ENCODE results near the gene DMRTC2.
"Not testable (repeated sequence)": the region's sequence is repeated elsewhere in the genome, so short reads cannot be mapped to it uniquely, and the experiment has no call there.

The DMRTC2 gene

DNA sequence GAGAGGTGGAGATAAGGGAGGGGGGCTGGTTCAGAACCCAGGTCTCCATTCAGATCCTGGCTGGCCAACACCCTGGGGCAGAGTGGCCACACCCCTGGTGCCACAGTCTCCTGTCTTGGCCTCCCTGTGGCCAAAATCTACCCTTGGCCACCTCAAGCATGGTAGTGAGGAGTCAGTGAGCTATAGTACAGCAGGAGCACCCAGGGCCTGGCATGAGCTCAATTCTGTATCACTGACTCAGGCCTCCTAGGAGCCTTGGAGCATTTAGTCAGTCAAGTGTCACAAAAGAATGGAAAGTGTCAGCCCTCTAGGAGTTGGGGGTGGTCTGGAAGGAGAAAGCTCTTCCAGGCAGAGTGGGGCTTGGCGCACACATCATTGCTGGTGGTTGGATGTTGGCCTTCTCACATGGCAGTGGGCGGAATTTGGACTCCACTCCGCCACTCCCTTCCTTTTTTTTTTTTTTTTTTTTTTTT lies 25.6 kb downstream of the DMRTC2 start:
- Histone ChIP-seq H3K36me3 (ENCODE audit: insufficient read depth) (peaks cover 19% of the 10 kb centered on the region; the same call in 1 of the 2 replicates), H3K27ac (peak overlapping the region; percentile 19; the same call in 1 of the 2 replicates), H3K79me2 (ENCODE audit: insufficient read depth, low read depth) (peaks cover 32% of the 10 kb centered on the region), H2AFZ (ENCODE audit: low read depth) (no peak overlapping the region), H3K9ac (no peak overlapping the region), H3K4me2 (peak overlapping the region; percentile 49; the same call in 1 of the 2 replicates), H3K4me1 (ENCODE audit: low read depth, poor library complexity, severe bottlenecking) (peaks cover 79% of the 10 kb centered on the region), H3K27me3 (ENCODE audit: insufficient read depth, low read depth) (no peaks in the 10 kb centered on the region), H3K4me3 (IDR thresholded peaks at IDR 0.05; ENCODE audit: insufficient read depth, low read depth, low read length) (no peak overlapping the region), H4K20me1 (ENCODE audit: insufficient read depth) (peaks cover 20% of the 10 kb centered on the region)
- TF ChIP-seq, protein P1, sequence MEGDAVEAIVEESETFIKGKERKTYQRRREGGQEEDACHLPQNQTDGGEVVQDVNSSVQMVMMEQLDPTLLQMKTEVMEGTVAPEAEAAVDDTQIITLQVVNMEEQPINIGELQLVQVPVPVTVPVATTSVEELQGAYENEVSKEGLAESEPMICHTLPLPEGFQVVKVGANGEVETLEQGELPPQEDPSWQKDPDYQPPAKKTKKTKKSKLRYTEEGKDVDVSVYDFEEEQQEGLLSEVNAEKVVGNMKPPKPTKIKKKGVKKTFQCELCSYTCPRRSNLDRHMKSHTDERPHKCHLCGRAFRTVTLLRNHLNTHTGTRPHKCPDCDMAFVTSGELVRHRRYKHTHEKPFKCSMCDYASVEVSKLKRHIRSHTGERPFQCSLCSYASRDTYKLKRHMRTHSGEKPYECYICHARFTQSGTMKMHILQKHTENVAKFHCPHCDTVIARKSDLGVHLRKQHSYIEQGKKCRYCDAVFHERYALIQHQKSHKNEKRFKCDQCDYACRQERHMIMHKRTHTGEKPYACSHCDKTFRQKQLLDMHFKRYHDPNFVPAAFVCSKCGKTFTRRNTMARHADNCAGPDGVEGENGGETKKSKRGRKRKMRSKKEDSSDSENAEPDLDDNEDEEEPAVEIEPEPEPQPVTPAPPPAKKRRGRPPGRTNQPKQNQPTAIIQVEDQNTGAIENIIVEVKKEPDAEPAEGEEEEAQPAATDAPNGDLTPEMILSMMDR (conservative IDR thresholded peaks at IDR 0.05; ENCODE audit: low read depth, low read length) = no peak

DNA sequence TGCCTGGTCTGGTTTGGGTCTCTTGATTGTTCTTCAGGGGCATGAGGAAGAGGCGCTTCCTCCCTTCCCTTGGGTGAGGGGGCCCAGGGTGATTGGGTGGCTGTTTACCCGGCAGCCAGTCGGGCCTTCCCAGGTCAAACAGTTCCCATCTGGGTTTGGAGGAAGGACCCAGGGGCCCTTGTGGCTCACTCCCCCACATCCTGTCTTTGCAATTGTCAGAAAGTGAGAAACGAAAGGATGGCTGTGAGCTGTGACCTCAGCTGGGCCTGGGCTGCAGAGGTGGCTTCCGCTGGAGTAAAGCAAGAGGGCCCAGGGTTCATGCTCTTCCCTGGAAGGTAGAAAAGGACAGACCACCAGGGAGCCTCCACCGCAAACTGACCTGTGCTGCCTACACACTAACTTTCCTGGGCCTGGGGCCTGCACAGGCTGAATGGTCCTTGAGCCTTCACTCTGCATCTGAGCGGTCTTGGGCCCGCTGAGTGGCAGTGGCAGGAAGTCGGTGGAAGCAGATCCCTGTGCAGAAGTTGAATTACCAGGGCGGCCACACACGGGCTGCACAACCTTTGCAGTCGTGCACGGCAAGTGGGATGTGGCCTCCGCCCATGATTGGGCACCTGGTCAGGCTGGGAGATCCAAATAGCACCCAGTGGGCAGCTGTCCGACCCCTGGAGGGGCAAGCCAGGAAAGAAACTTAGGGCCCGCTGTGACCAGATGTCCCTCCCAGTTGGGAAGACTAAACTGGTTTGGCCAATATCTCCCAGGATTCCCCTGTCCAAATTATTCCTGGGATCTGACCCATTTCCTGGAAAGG lies 26.9 kb downstream of the DMRTC2 start:
- Histone ChIP-seq H3K9ac (no peak overlapping the region), H3K27ac (peak overlapping the region; percentile 35; the same call in 1 of the 2 replicates), H3K4me2 (peak overlapping the region; percentile 42; the same call in 1 of the 2 replicates), H3K4me1 (ENCODE audit: low read depth, poor library complexity, severe bottlenecking) (peaks cover 72% of the 10 kb centered on the region), H2AFZ (ENCODE audit: low read depth) (no peak overlapping the region), H3K4me3 (IDR thresholded peaks at IDR 0.05; ENCODE audit: insufficient read depth, low read depth, low read length) (no peak overlapping the region), H3K27me3 (ENCODE audit: insufficient read depth, low read depth) (no peaks in the 10 kb centered on the region), H3K36me3 (ENCODE audit: insufficient read depth) (peaks cover 14% of the 10 kb centered on the region; the same call in 1 of the 2 replicates), H3K79me2 (ENCODE audit: insufficient read depth, low read depth) (peaks cover 18% of the 10 kb centered on the region; the same call in 1 of the 2 replicates), H4K20me1 (ENCODE audit: insufficient read depth) (peaks cover 20% of the 10 kb centered on the region)
- TF ChIP-seq, protein P1 (conservative IDR thresholded peaks at IDR 0.05; ENCODE audit: low read depth, low read length) = no peak

DNA sequence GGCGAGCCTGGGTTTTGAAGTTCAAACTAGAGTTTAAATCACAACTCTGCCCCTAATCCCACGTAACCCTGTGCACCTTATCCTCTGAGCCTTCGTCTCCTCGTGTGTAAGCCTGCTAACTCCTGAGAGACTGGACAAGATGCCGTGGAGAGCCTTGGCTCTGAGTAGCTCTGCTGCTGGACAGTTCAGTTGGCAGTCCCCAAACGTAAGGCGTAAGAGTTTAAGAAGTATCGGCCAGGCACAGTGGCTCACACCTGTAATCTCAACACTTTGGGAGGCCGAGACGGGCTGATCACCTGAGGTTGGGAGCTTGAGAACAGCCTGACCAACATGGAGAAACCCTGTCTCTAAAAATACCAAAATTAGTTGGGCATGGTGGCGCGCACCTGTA lies 27.5 kb downstream of the DMRTC2 start:
- peaks cover 72% of the 10 kb centered on the region for H3K4me1 ChIP-seq (ENCODE audit: low read depth, poor library complexity, severe bottlenecking)
- peaks cover 14% of the 10 kb centered on the region; the same call in 1 of the 2 replicates for H3K36me3 ChIP-seq (ENCODE audit: insufficient read depth)
- peaks cover 12% of the 10 kb centered on the region; the same call in 1 of the 2 replicates for H3K79me2 ChIP-seq (ENCODE audit: insufficient read depth, low read depth)
- TF ChIP-seq, protein P1 (conservative IDR thresholded peaks at IDR 0.05; ENCODE audit: low read depth, low read length) = no peak
- no peak overlapping the region for H3K4me2 ChIP-seq
- no peak overlapping the region for H3K4me3 ChIP-seq (IDR thresholded peaks at IDR 0.05; ENCODE audit: insufficient read depth, low read depth, low read length)
- H3K9ac ChIP-seq = no peak overlapping the region
- H3K27me3 ChIP-seq (ENCODE audit: insufficient read depth, low read depth) = no peaks in the 10 kb centered on the region
- H4K20me1 ChIP-seq (ENCODE audit: insufficient read depth) = peaks cover 20% of the 10 kb centered on the region
- H3K27ac ChIP-seq = no peak overlapping the region; the same call in 1 of the 2 replicates
- no peak overlapping the region for H2AFZ ChIP-seq (ENCODE audit: low read depth)

DNA sequence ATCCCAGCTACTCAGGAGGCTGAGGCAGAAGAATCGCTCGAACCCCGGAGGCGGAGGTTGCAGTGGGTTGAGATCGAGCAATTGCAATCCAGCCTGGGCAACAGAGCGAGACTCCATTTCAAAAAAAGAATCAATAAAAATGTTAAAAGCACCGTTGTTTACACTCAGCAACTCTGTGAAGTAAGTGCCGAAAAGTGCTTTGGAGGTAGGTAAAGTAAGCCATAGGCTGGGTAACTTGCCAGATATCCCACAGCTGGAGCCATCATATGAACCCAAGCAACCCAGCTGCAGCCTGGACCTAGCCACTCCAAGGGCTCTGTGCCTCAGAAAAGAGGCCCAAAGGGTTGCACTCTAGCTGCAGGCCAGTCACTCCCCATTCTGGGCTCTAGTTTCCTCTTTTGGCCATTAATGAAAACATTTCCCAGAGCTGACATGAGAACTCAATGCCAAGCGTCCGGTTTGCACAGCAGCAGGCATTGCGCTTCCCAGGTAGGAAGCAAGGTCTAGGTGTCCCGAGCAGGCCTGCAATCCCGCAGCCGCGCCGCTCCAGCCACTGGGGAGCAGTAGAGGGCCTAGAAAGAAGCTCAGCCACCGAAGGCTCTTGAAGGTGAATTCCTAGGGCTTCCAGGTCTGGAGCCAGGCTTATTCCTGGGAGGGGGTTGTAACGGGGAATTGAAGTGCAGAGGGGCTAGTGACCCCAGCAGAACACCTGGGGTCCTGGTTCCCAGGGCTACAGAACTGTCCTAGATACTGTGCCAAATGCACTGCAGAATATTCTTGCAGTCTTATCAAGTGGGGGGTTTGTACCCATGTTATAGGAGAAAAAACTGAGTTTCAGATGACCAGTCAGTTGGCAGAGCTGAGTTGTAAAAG lies 28.2 kb downstream of the DMRTC2 start:
- Histone ChIP-seq H3K9ac (no peak overlapping the region), H3K36me3 (ENCODE audit: insufficient read depth) (peaks cover 14% of the 10 kb centered on the region; the same call in 1 of the 2 replicates), H3K79me2 (ENCODE audit: insufficient read depth, low read depth) (peaks cover 6% of the 10 kb centered on the region; the same call in 1 of the 2 replicates), H2AFZ (ENCODE audit: low read depth) (no peak overlapping the region), H3K4me2 (no peak overlapping the region), H4K20me1 (ENCODE audit: insufficient read depth) (peaks cover 16% of the 10 kb centered on the region), H3K4me1 (ENCODE audit: low read depth, poor library complexity, severe bottlenecking) (peaks cover 70% of the 10 kb centered on the region), H3K27ac (no peak overlapping the region), H3K27me3 (ENCODE audit: insufficient read depth, low read depth) (no peaks in the 10 kb centered on the region), H3K4me3 (IDR thresholded peaks at IDR 0.05; ENCODE audit: insufficient read depth, low read depth, low read length) (no peak overlapping the region)
- TF ChIP-seq, protein P1 (conservative IDR thresholded peaks at IDR 0.05; ENCODE audit: low read depth, low read length) = peak; percentile 71

DNA sequence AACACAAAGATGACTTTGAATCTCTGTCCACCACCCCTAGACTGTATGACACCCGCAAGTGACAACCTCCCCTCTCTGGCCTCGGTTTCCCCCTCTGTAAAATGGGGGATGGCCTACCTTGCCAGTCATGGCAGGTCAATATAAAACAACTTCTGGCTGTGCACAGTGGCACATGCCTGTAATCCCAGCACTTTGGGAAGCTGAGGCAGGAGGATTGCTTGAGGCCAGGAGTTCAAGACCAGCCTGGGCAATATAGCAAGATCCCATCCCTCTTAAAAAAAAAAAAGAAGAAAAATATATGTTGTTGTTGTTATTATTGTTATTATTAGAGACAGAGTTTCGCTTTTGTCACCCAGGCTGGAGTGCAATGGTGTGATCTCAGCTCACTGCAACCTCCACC lies 31.1 kb downstream of the DMRTC2 start:
- not testable (repeated sequence) for H3K4me2 ChIP-seq; H3K9ac ChIP-seq; H3K79me2 ChIP-seq (ENCODE audit: insufficient read depth, low read depth); H3K27me3 ChIP-seq (ENCODE audit: insufficient read depth, low read depth); H3K36me3 ChIP-seq (ENCODE audit: insufficient read depth); H2AFZ ChIP-seq (ENCODE audit: low read depth); H4K20me1 ChIP-seq (ENCODE audit: insufficient read depth); H3K27ac ChIP-seq; H3K4me3 ChIP-seq (IDR thresholded peaks at IDR 0.05; ENCODE audit: insufficient read depth, low read depth, low read length)
- peaks cover 41% of the 10 kb centered on the region for H3K4me1 ChIP-seq (ENCODE audit: low read depth, poor library complexity, severe bottlenecking)

All from KMS-11 (cell line).